Ureter (tissue), 1 donor: ENCODE results near the gene HIRA. TPM values are rescaled to one million over a fixed set of nuclear protein-coding genes. Genes with fewer than 3 reads are reported as not detected.
"Not testable (repeated sequence)": the region's sequence is repeated elsewhere in the genome, so short reads cannot be mapped to it uniquely, and the experiment has no call there.

Experiments used
- DNase-seq: peaks from one replicate; pipeline ENCODE4 v3.0.0-alpha.2; 2020; ENCODE audit warnings: low spot score
- total RNA-seq: library from RNA; stranded (reverse); gene quantifications from one replicate; pipeline ENCODE4 v1.2.4, GENCODE V29; 2023
- donor health status: DM: yes; HTN: yes; CAD: no.

The HIRA gene
- total RNA-seq, 1 donor from 2014 or later: 22.6 TPM

- DNase-seq: no peak
Measured at GRCh38 chr22:19385221-19385906, 46.2 kb downstream of the HIRA start.

- no peak for DNase-seq
Measured at GRCh38 chr22:19383292-19383691, 48.2 kb downstream of the HIRA start.

- no peak for DNase-seq
Measured at GRCh38 chr22:19382240-19382639, 49.3 kb downstream of the HIRA start.

- no peak for DNase-seq
Measured at GRCh38 chr22:19378344-19378674, 53.2 kb downstream of the HIRA start.

- DNase-seq: no peak
Measured at GRCh38 chr22:19377565-19378343, 53.8 kb downstream of the HIRA start.

- DNase-seq: no peak
Measured at GRCh38 chr22:19376971-19377370, 54.6 kb downstream of the HIRA start.

GRCh38 chr22:19376247-19376646, 55.3 kb downstream of the HIRA start:
- no peak for DNase-seq

GRCh38 chr22:19375435-19375834, 56.1 kb downstream of the HIRA start:
- DNase-seq: no peak

- no peak for DNase-seq
Measured at GRCh38 chr22:19374410-19374809, 57.1 kb downstream of the HIRA start.

- no peak for DNase-seq
Measured at GRCh38 chr22:19373450-19373849, 58.1 kb downstream of the HIRA start.

- DNase-seq: no peak
Measured at GRCh38 chr22:19371893-19372292, 59.6 kb downstream of the HIRA start.

GRCh38 chr22:19368876-19369275, 62.7 kb downstream of the HIRA start:
- DNase-seq: no peak

- DNase-seq: no peak
Measured at GRCh38 chr22:19367763-19368367, 63.7 kb downstream of the HIRA start.

- DNase-seq: not testable (repeated sequence)
Measured at GRCh38 chr22:19363541-19363940, 68.0 kb downstream of the HIRA start.

- DNase-seq: no peak
Measured at GRCh38 chr22:19361501-19362103, 69.9 kb downstream of the HIRA start.

- no peak for DNase-seq
Measured at GRCh38 chr22:19360862-19361261, 70.7 kb downstream of the HIRA start.

- DNase-seq: no peak
Measured at GRCh38 chr22:19360300-19360792, 71.2 kb downstream of the HIRA start.

GRCh38 chr22:19359554-19360299, 71.8 kb downstream of the HIRA start:
- no peak for DNase-seq

GRCh38 chr22:19358703-19359553, 72.6 kb downstream of the HIRA start:
- DNase-seq: no peak

- DNase-seq: no peak
Measured at GRCh38 chr22:19358195-19358594, 73.3 kb downstream of the HIRA start.
